ENCODE measurements around the gene EP400.
A peak's percentile ranks its signal among the peaks of the same experiment; 100 is the strongest.

EP400 gene

GRCh38 chr12:131949431-131950181 is at the start of gene EP400:
EP400 (plus strand) TSS chr12:131949942; CDS start chr12:131960620, 10,678 bp downstream.
- peak; percentile 92 for DNase-seq (ENCODE audit: low read depth)

GRCh38 chr12:131900397-131900796 is 49.3 kb upstream of the EP400 start:
- DNase-seq (ENCODE audit: low read depth) = no peak

GRCh38 chr12:131901431-131902331 is 48.1 kb upstream of the EP400 start:
- DNase-seq (ENCODE audit: low read depth) = no peak

- DNase-seq (ENCODE audit: low read depth) = no peak
Observed at GRCh38 chr12:131902332-131903241, 47.2 kb upstream of the EP400 start.

GRCh38 chr12:131903270-131904255 is 46.2 kb upstream of the EP400 start:
- no peak for DNase-seq (ENCODE audit: low read depth)

GRCh38 chr12:131904346-131904745 is 45.4 kb upstream of the EP400 start:
- no peak for DNase-seq (ENCODE audit: low read depth)

- DNase-seq (ENCODE audit: low read depth) = no peak
Observed at GRCh38 chr12:131905081-131905629, 44.6 kb upstream of the EP400 start.

GRCh38 chr12:131905630-131906091 is 44.1 kb upstream of the EP400 start:
- DNase-seq (ENCODE audit: low read depth) = no peak

- no peak for DNase-seq (ENCODE audit: low read depth)
Observed at GRCh38 chr12:131907379-131908091, 42.2 kb upstream of the EP400 start.

GRCh38 chr12:131908092-131909080 is 41.4 kb upstream of the EP400 start:
- DNase-seq (ENCODE audit: low read depth) = no peak

DNA sequence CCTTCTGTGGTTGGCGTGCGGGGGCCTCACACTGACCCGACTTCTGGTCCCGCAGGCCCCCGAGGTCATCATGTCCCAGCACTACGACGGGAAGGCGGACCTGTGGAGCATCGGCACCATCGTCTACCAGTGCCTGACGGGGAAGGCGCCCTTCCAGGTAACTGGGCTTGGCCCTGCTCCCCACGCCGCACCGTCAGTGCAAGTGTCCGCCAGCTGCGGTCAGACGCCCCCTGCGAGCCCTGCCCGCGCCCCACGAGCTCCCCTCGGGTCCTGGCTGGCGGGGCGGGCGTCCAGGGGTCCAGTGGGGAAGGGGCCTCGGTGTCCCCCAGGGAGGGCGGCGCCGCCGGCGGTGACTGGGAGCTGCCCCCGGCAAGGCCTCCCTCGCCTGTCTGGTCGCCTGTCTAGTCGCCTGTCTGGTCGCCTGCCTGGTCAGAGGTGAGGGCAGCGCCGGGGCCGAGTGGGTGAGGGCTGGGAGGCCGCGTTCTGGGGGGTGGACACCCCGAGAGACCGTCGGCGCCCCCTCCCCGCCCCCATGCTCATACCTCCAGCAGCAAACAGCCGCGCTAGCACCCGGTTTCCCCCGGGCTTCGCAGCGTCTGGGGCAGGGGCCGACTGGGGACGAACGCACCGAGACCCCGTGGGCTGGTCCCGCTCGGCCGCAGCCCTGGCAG is 40.5 kb upstream of the EP400 start:
- no peak for DNase-seq (ENCODE audit: low read depth)

DNA sequence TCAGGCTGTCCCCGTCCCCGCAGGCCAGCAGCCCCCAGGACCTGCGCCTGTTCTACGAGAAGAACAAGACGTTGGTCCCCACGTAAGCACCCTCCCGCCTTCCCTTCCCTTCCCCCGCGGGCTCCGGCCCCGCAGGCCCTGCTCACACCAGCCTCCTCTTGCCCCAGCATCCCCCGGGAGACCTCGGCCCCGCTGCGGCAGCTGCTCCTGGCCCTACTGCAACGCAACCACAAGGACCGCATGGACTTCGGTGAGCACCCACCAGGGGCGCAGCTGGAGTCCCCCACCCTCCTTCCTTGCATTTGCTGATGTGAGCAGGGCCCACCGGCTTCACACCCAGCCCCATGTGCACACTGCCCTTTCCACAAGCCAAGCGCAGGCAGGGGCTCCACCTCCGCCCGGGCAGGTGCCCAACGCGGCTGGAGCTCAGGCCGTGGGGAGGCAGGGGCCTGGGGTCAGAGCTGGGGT is 40.0 kb upstream of the EP400 start:
- DNase-seq (ENCODE audit: low read depth) = no peak

DNA sequence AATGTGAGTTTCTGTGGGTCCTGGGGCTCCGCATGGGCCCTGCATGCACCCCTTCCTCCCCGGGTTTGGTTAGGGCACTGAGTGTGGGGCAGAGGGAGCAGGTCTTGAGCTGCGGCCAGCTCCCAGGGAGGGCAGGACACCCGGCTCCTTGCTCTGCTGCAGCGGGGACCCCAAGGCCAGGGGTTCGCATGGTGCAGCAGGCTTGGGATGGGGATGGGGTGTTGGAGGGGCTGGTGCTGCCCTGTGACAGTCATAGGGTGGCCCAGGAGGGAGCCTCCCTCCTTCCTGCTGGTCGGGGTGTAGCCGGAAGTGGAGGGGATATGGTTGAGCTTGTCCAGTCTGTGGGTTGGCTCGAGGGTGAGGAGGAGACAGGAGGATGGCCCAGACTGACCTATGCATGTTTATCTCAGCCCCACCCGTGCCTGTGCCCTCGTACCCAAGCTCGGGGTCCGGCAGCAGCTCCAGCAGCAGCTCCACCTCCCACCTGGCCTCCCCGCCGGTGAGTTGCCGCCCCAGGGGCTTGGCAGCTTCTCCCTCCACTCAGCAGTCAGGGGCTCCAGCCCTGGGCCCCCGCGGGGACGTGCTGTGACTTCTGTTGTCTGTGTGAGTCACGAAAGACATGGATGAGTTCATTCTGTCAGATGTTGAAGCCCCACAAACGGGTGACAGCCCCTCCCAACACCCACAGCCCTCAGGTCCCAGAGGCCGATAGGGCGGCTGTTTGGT is 39.3 kb upstream of the EP400 start:
- no peak for DNase-seq (ENCODE audit: low read depth)

DNA sequence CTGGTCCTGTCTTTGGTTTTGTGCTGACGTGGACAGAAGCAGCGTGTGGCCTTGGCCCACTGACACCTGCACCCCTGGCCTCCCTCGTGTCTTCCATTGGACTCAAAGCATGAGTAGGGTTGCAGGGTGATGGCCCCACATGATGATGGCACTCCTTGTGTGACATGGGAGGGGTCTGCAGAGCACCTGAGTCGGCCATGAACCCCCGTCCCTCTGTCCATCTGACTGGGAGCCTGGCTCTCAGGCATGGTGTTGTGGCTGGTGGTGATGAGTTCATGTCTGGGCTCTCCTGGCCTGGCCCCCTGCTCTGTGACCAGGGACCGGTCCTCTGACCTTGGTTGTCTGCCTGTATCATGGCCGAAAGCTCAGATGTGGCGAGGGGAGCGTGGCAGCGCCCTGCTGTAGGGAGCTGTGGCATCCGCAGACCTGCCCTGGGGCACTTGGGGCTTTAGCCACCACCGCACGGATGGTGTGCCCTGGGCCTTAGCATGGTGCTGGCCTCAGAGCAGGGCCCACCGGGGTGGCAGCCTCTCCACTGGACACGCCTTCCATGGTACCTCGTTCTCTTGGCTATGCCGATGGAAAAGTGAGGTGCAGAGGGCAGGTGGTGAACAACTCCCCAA is 38.6 kb upstream of the EP400 start:
- no peak for DNase-seq (ENCODE audit: low read depth)

DNA sequence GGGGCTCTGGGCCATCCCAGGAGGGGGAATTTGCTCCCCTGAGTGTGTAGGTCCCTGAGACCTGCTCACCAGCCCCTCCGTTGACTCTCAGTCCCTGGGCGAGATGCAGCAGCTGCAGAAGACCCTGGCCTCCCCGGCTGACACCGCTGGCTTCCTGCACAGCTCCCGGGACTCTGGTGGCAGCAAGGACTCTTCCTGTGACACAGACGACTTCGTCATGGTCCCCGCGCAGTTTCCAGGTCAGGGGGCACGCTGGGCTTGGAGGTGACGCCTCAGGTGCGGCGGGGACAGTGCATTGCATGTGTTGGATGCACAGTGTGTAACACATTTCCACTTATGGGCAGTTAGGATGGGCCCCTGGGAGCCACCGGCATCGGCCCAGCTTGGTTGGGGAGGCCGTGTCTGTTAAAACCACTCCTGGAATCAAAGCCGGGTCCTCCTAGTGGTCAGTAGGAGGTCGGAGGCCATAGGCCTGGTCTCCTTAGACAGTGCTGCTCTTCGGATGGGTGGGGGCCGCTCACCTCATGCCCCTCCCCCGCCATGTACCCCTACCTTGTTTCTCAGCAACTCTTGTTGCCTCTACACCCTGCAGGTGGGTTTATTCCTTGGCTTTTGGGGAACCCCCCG is 37.8 kb upstream of the EP400 start:
- no peak for DNase-seq (ENCODE audit: low read depth)

Measured in stimulated activated CD8-positive, alpha-beta memory T cell treated with anti-CD3 and anti-CD28 coated beads, Interleukin-15, amount 100 ng/mL, for 24 hours (primary cell).